K562 (cell line): ENCODE results near the gene CELSR3. TPM values are rescaled to one million over a fixed set of nuclear protein-coding genes. Genes with fewer than 3 reads are reported as not detected.
A peak's percentile ranks its signal among the peaks of the same experiment; 100 is the strongest.

ENCODE experiments used
- ATAC-seq: fragments of 200-7000 bp; cut with Tn5 transposase; 3 replicates; pipeline ENCODE4 v1.9.1; 2020; ENCODE audit warnings: moderate library complexity
- BruUV-seq: library from RNA; stranded (reverse); fragments of 400-500 nt; replicated peaks from 2 replicates; lab custom pipeline; 2021; lab: Mats Ljungman, UMichigan
- CTCF ChIA-PET: fragments of 300-600 bp; formaldehyde crosslinking; extraction: SDS; loops from one replicate; lab custom pipeline; 2021; ENCODE audit warnings: low intra/inter-chr PET ratio; lab: Yijun Ruan, JAX
- POLR2A ChIA-PET: fragments of 300-600, 350-650 bp; sonication (Branson Sonifier 250); formaldehyde crosslinking; extraction: SDS; loops from one replicate; lab custom pipeline; 2021; ENCODE audit warnings: antibody characterized with exemption, inconsistent platforms; lab: Yijun Ruan, JAX
- DNase-seq, 4 experiments: peaks; one replicate each; pipeline versions ENCODE4 v3.0.0 to v3.0.0-alpha.2; 2011 to 2018; ENCODE audit warnings: low spot score in 3 of 4, mixed read lengths in 3 of 4; ENCODE audit errors: extremely low read depth in 1 of 4
- FAIRE-seq: peaks from 2 replicates; lab custom pipeline; 2011; peaks lifted over from hg19 to GRCh38; lab: Jason Lieb, UNC
- H2AFZ ChIP-seq: 2 replicates; pipeline ENCODE4 v1.6.0; 2011; ENCODE audit warnings: low read depth, low read length, control low read depth, inconsistent platforms
- H3K27ac ChIP-seq: fragments of 200-600 bp; 3 replicates; pipeline ENCODE4 v1.8.0; 2011; ENCODE audit warnings: low read depth, mild to moderate bottlenecking, control low read depth, inconsistent platforms, low read length, moderate library complexity, mixed read lengths; ENCODE audit errors: extremely low read depth
- H3K27me3 ChIP-seq, 2 experiments: fragments of 300-600 bp in 1 of 2; 2 replicates in 1 of 2; 3 replicates in 1 of 2; pipeline versions ENCODE4 v1.6.0 to v1.8.0; 2011; ENCODE audit warnings: inconsistent platforms in 2 of 2, low read length in 2 of 2, mild to moderate bottlenecking in 1 of 2, mixed read lengths in 1 of 2, moderate library complexity in 1 of 2; ENCODE audit not compliant: control insufficient read depth in 2 of 2, insufficient read depth in 2 of 2
- H3K36me3 ChIP-seq: fragments of 300-600 bp; 3 replicates; pipeline ENCODE4 v1.8.0; 2011; ENCODE audit warnings: mild to moderate bottlenecking, low read length, inconsistent platforms; ENCODE audit not compliant: control insufficient read depth, insufficient read depth
- H3K4me1 ChIP-seq, 2 experiments: fragments of 200-600 bp in 1 of 2; replicated peaks in 1 of 2; 2 replicates in 1 of 2; 3 replicates in 1 of 2; pipeline versions ENCODE4 v1.5.1 to v1.8.0; 2011; ENCODE audit warnings: inconsistent platforms in 2 of 2, low read length in 2 of 2, mild to moderate bottlenecking in 1 of 2, mixed read lengths in 1 of 2, moderate library complexity in 1 of 2; ENCODE audit not compliant: control insufficient read depth in 2 of 2, insufficient read depth in 2 of 2
- H3K4me2 ChIP-seq: 2 replicates; pipeline ENCODE4 v1.6.1; 2011; ENCODE audit warnings: low read length, control low read depth, inconsistent platforms, mixed read lengths; ENCODE audit not compliant: insufficient read depth
- H3K4me3 ChIP-seq: fragments of 200-600 bp; sonication (generic), shearing (Covaris generic); 2 replicates; pipeline ENCODE4 v1.5.1; 2016; ENCODE audit warnings: control low read depth, inconsistent platforms
- H3K79me2 ChIP-seq: fragments of 200-600 bp; 3 replicates; pipeline ENCODE4 v1.8.0; 2011; ENCODE audit warnings: low read length, inconsistent platforms; ENCODE audit not compliant: control insufficient read depth, insufficient read depth
- H3K9ac ChIP-seq, 2 experiments: 2 replicates each; pipeline versions ENCODE4 v1.6.0 to v1.6.1; 2011; ENCODE audit warnings: low read depth in 2 of 2, low read length in 2 of 2, control low read depth in 1 of 2, inconsistent platforms in 1 of 2, mild to moderate bottlenecking in 1 of 2, mixed read lengths in 1 of 2; ENCODE audit not compliant: insufficient read depth in 1 of 2
- H3K9me1 ChIP-seq: one replicate; pipeline ENCODE4 v1.6.0; 2011; ENCODE audit warnings: inconsistent platforms, mild to moderate bottlenecking, low read length, moderate library complexity; ENCODE audit not compliant: control insufficient read depth, insufficient read depth
- H3K9me3 ChIP-seq: replicated peaks from 2 replicates; pipeline ENCODE4 v1.5.1; 2011; ENCODE audit warnings: low read depth, low read length, inconsistent platforms; ENCODE audit not compliant: control insufficient read depth, insufficient read depth
- H4K20me1 ChIP-seq: replicated peaks from 2 replicates; pipeline ENCODE4 v1.6.1; 2011; ENCODE audit warnings: low read length, inconsistent platforms, mixed read lengths; ENCODE audit not compliant: control insufficient read depth, insufficient read depth
- CBX5 ChIP-seq: IDR thresholded peaks from 2 replicates; pipeline ENCODE4 v1.6.1; 2014; ENCODE audit warnings: low read depth, borderline replicate concordance
- ELF1 ChIP-seq: fragments of 200-800 bp; sonication (Bioruptor generic); IDR thresholded peaks from 2 replicates; pipeline ENCODE4 v1.6.1; 2016; ENCODE audit warnings: missing genetic modification characterization, missing compliant biosample characterization
- ETS2 ChIP-seq: IDR thresholded peaks from 2 replicates; pipeline ENCODE4 v1.6.1; 2016; ENCODE audit warnings: borderline replicate concordance, missing genetic modification characterization, mild to moderate bottlenecking, moderate library complexity, missing compliant biosample characterization; ENCODE audit not compliant: poor library complexity, severe bottlenecking
- FOXA1 ChIP-seq: fragments of 450-650 bp; IDR thresholded peaks from 2 replicates; pipeline ENCODE4 v1.6.1; 2016; ENCODE audit warnings: mild to moderate bottlenecking, borderline replicate concordance
- NBN ChIP-seq: fragments of 450-650 bp; IDR thresholded peaks from 2 replicates; pipeline ENCODE4 v1.6.1; 2016; ENCODE audit warnings: low read depth, mild to moderate bottlenecking
- PHF8 ChIP-seq: fragments of 200-600 bp; sonication (generic); IDR thresholded peaks from 2 replicates; pipeline ENCODE4 v1.6.1; 2012; ENCODE audit warnings: mixed run types, mild to moderate bottlenecking, inconsistent platforms, low read length, moderate library complexity, borderline replicate concordance
- ZFP1 ChIP-seq: fragments of 450-650 bp; formaldehyde crosslinking; IDR thresholded peaks from 2 replicates; pipeline ENCODE4 v1.4.0; 2020; ENCODE audit warnings: mild to moderate bottlenecking, mixed read lengths
- ZFP36 ChIP-seq: fragments of 150-350 bp; IDR thresholded peaks from 2 replicates; pipeline ENCODE4 v1.6.1; 2018; ENCODE audit warnings: low read length, low read depth; ENCODE audit not compliant: partially characterized antibody
- ZKSCAN8 ChIP-seq: fragments of 200-800 bp; sonication (Bioruptor generic); IDR thresholded peaks from 2 replicates; pipeline ENCODE4 v1.6.1; 2016; ENCODE audit warnings: missing genetic modification characterization, missing compliant biosample characterization
- ZNF175 ChIP-seq: fragments of 200-800 bp; sonication (Bioruptor generic); IDR thresholded peaks from 2 replicates; pipeline ENCODE4 v1.6.1; 2016; ENCODE audit warnings: low read depth, mild to moderate bottlenecking, missing genetic modification characterization, missing compliant biosample characterization
- WGBS: fragments of 100-300 bp; shearing (Covaris generic); methylation state at CpG from one replicate; pipeline ENCODE4 v1.1.6; 2016; ENCODE audit warnings: low coverage, mixed read lengths; ENCODE audit not compliant: insufficient coverage; ENCODE audit errors: missing lambda C conversion rate; 5-methylcytosine and 5-hydroxymethylcytosine counted together
- in situ Hi-C: fragments of 300-500 bp; cut with MboI; formaldehyde crosslinking; loops from 4 replicates; pipeline ENCODE4 v1.15.0; 2018; ENCODE audit warnings: inconsistent platforms, mixed read lengths
- intact Hi-C: fragments of 100-400 bp; cut with micrococcal nuclease; formaldehyde crosslinking; loops from 2 replicates; pipeline ENCODE4 v1.14.2; 2022
- polyA plus RNA-seq, 8 experiments: library from polyadenylated mRNA; depleted of rRNA in 4 of 8; stranded (reverse) in 5 of 8; unstranded in 3 of 8; fragments of >200 nt; fragmentation: Nextera tagmentation in 2 of 8; fragmentation: Illumina TruSeq in 1 of 8; extraction: Ambion mirVana in 2 of 8; extraction: Trizol in 1 of 8; gene quantifications; 2 replicates each; pipeline versions ENCODE4 v1.2.1 to v1.2.3, GENCODE V29; 2011 to 2014; ENCODE audit warnings: inconsistent platforms in 1 of 8, missing spikeins in 1 of 8
- total RNA-seq, 7 experiments: library from RNA; depleted of rRNA in 6 of 7; stranded (reverse); fragments of >200 nt in 6 of 7; fragmentation: Illumina TruSeq in 2 of 7; extraction: Trizol in 2 of 7; gene quantifications; 2 replicates each; pipeline versions ENCODE4 v1.2.1 to v1.2.3, GENCODE V29; 2011 to 2021; ENCODE audit warnings: low replicate concordance in 1 of 7
- TF ChIP-seq, protein P1 (sequence below): sonication (generic); formaldehyde crosslinking; IDR thresholded peaks from 2 replicates; pipeline ENCODE4 v1.8.1; 2022; ENCODE audit warnings: missing genetic modification reagents

Gene CELSR3
- total and polyA plus RNA-seq, 9 of the 15 experiments (the other 6 are each of a cell fraction or from before 2014, with no cell fraction given): 0.10 to 2.7 (median 0.76) TPM

GRCh38 chr3:48596157-48596556, 66.5 kb downstream of the CELSR3 start:
- CTCF ChIA-PET: no interaction called here

More at GRCh38 chr3:48596157-48596556, 66.5 kb downstream of the CELSR3 start:
- POLR2A ChIA-PET: interaction anchor here (0.6 to 0.7 kb wide), 3 partner anchors 19 to 145 kb away, joined by 3 to 5 read pairs (median 3); no protein-coding TSS in a partner anchor
- H3K36me3 ChIP-seq: peaks cover 39% of the 10 kb centered on the region; the same call in 2 of the 3 replicates
- H4K20me1 ChIP-seq: no peaks in the 10 kb centered on the region
- 42% methylated on average over 4 of the region's 5 CpGs for WGBS
- peaks cover 0 to 9% of the 10 kb centered on the region in 2 experiments; a peak in 2 of 5 replicates for H3K27me3 ChIP-seq
- no peak overlapping the region for H3K9ac ChIP-seq
- H2AFZ ChIP-seq: no peak overlapping the region
- intact Hi-C loops (no loop called here), in situ Hi-C loops (no loop called here)
- DNase-seq (peak in 1 of 4 experiments; percentile 8), ATAC-seq (peak; percentile 24; the same call in 2 of the 3 replicates), FAIRE-seq (no peak)
- TF ChIP-seq ZFP36 (no peak), ZNF175 (CRISPR knock-in tag) (no peak), PHF8 (no peak), FOXA1 (no peak), ELF1 (no peak), ZFP1 (CRISPR knock-in tag) (no peak), NBN (no peak), ZKSCAN8 (CRISPR knock-in tag) (no peak), ETS2 (tag) (no peak), CBX5 (no peak)
- TF ChIP-seq, protein P1, sequence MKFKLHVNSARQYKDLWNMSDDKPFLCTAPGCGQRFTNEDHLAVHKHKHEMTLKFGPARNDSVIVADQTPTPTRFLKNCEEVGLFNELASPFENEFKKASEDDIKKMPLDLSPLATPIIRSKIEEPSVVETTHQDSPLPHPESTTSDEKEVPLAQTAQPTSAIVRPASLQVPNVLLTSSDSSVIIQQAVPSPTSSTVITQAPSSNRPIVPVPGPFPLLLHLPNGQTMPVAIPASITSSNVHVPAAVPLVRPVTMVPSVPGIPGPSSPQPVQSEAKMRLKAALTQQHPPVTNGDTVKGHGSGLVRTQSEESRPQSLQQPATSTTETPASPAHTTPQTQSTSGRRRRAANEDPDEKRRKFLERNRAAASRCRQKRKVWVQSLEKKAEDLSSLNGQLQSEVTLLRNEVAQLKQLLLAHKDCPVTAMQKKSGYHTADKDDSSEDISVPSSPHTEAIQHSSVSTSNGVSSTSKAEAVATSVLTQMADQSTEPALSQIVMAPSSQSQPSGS (CRISPR knock-in tag): no peak
- no peaks in the 10 kb centered on the region for H3K9me1 ChIP-seq
- H3K4me1 ChIP-seq: peaks cover 12 to 47% of the 10 kb centered on the region in 2 experiments; a peak in 4 of 5 replicates
- BruUV-seq: no TSS peak
- H3K27ac ChIP-seq: peak overlapping the region; percentile 39; the same call in 2 of the 3 replicates
- 0 out of 2 replicates have a peak overlapping the region, but pooled peaks have one; percentile 8 for H3K4me2 ChIP-seq
- H3K79me2 ChIP-seq: no peaks in the 10 kb centered on the region
- no peak overlapping the region for H3K4me3 ChIP-seq
- H3K9me3 ChIP-seq: no peaks in the 10 kb centered on the region
